Testis (tissue), 3 donors: ENCODE results near the gene RGS2. TPM values are rescaled to one million over a fixed set of nuclear protein-coding genes. Genes with fewer than 3 reads are reported as not detected.

Source experiments
- DNase-seq: peaks from one replicate; pipeline ENCODE4 v3.0.0-alpha.2; 2019
- H3K27ac ChIP-seq, 2 donors: fragments of 200-600 bp; sonication (generic); one replicate each; pipeline ENCODE4 v1.5.1; 2019
- H3K27me3 ChIP-seq: fragments of 200-600 bp; sonication (generic); one replicate; pipeline ENCODE4 v1.5.1; 2019
- H3K36me3 ChIP-seq: fragments of 200-600 bp; sonication (generic); one replicate; pipeline ENCODE4 v1.5.1; 2017; ENCODE audit warnings: low read depth; ENCODE audit errors: missing control alignments
- H3K4me1 ChIP-seq: fragments of 200-600 bp; sonication (generic); one replicate; pipeline ENCODE4 v1.5.1; 2019
- H3K4me3 ChIP-seq, 2 donors: fragments of 200-600 bp; sonication (generic); one replicate each; pipeline ENCODE4 v1.5.1; 2017 to 2019
- H3K9me3 ChIP-seq: fragments of 200-600 bp; sonication (generic); one replicate; pipeline ENCODE4 v1.5.1; 2017
- CTCF ChIP-seq, 3 experiments: fragments of 450-650 bp in 2 of 3; fragments of 200-600 bp in 1 of 3; sonication (generic) in 1 of 3; IDR thresholded peaks; one replicate each; pipeline ENCODE4 v1.5.1; 2016 to 2019; ENCODE audit warnings: antibody characterized with exemption in 3 of 3, mild to moderate bottlenecking in 2 of 3, moderate library complexity in 1 of 3
- POLR2A ChIP-seq: fragments of 450-650 bp; IDR thresholded peaks from one replicate; pipeline ENCODE4 v1.6.1; 2017; ENCODE audit warnings: antibody characterized with exemption, mild to moderate bottlenecking, moderate library complexity
- WGBS, 2 donors: methylation state at CpG; one replicate each; pipeline ENCODE4 v1.1.5; 2018; 5-methylcytosine and 5-hydroxymethylcytosine counted together
- intact Hi-C: fragments of 100-400 bp; cut with DNase I; formaldehyde crosslinking; loops from one replicate; pipeline ENCODE4 v1.15.1; 2023; ENCODE audit warnings: low total_unique reads
- polyA plus RNA-seq: library from polyadenylated mRNA; stranded (reverse); fragments of 350-450 nt; fragmentation: Illumina TruSeq; extraction: RNeasy Lipid Tissue Mini Kit (QIAGEN cat#74804); gene quantifications from one replicate; pipeline ENCODE4 v1.2.3, GENCODE V29; 2014; ENCODE audit warnings: low read depth, low replicate concordance; ENCODE audit not compliant: insufficient read depth
- total RNA-seq, 2 donors: library from RNA; depleted of rRNA; stranded (reverse); fragments of >200 nt; gene quantifications; one replicate each; pipeline ENCODE4 v1.2.3, GENCODE V29; 2016

Gene RGS2
- total and polyA plus RNA-seq, 3 donors from 2014 or later: 16.9 to 36.0 (median 17.4) TPM

GRCh38 chr1:192839162-192840066 lies 30.6 kb downstream of the RGS2 start:
- intact Hi-C loops: no loop called here
- no peak overlapping the region for H3K27ac ChIP-seq
- H3K36me3 ChIP-seq: no peaks in the 10 kb centered on the region
- TF ChIP-seq POLR2A (no peak), CTCF (IDR thresholded peaks at IDR 0.05) (no peak)
- no peak for DNase-seq
- 89 to 90% methylated on average over 9 of the region's 9 CpGs for WGBS, 2 donors
- no peaks in the 10 kb centered on the region for H3K9me3 ChIP-seq
- H3K4me1 ChIP-seq: peaks cover 2% of the 10 kb centered on the region
- no peaks in the 10 kb centered on the region for H3K27me3 ChIP-seq
- H3K4me3 ChIP-seq: no peak overlapping the region

DNA sequence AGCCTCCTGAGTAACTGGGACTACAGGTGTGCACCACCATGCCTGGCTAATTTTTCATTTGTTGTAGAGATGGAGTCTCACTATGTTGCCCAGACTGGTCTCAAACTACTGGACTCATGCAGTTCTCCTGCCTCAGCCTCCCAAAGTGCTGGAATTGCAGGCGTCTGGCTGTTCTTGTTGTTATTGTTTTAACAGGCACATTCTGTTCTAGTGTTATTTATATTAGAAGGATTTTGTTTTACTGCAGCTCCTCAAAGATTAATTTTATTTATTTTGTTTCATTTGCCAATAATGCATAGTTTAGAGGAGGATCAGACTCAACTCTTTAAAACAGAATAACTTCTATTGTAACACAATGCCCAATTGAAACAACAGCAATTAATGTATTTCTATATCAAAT lies 35.5 kb downstream of the RGS2 start:
- WGBS, 2 donors: 43 to 50% methylated on average over 1 of the region's 1 CpG
- H3K27ac ChIP-seq: no peak overlapping the region
- intact Hi-C loops: no loop called here

GRCh38 chr1:192846950-192847349 lies 38.1 kb downstream of the RGS2 start:
- Histone ChIP-seq H3K36me3 (no peaks in the 10 kb centered on the region), H3K4me3 (no peak overlapping the region), H3K4me1 (no peaks in the 10 kb centered on the region), H3K27ac (no peak overlapping the region), H3K9me3 (no peaks in the 10 kb centered on the region), H3K27me3 (no peaks in the 10 kb centered on the region)
- TF ChIP-seq POLR2A: no peak
- no peak for TF ChIP-seq CTCF (IDR thresholded peaks at IDR 0.05)
- no peak for DNase-seq
- intact Hi-C loops: no loop called here
- 49 to 59% methylated on average over 2 of the region's 2 CpGs for WGBS, 2 donors

More for the DNA sequence above, 35.5 kb downstream of the RGS2 start:
- DNase-seq: no peak
- Histone ChIP-seq H3K9me3 (no peaks in the 10 kb centered on the region), H3K27me3 (no peaks in the 10 kb centered on the region), H3K4me1 (no peaks in the 10 kb centered on the region), H3K4me3 (no peak overlapping the region), H3K36me3 (no peaks in the 10 kb centered on the region)
- TF ChIP-seq CTCF (IDR thresholded peaks at IDR 0.05): no peak

DNA sequence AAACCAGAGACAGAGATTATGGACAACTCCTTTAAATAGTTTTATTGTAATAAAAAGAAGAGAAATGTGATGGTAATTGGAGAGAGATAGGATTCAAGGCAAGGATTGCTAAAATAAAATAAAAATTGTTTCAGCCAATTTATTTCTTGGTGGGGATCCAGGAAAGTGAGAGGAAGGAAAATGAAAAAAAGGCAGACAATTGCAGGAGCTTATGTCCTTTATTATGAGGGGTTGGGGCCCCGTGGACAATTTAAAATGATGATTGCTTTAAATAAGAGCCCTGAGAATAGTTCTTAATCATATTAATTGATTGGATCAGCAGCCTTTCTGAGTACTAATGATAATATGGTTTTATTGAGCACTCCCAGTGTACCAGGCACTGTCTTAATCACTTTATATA lies 40.2 kb downstream of the RGS2 start:
- no peak for TF ChIP-seq POLR2A
- Histone ChIP-seq H3K9me3 (no peaks in the 10 kb centered on the region), H3K36me3 (no peaks in the 10 kb centered on the region), H3K4me3 (no peak overlapping the region), H3K27ac (no peak overlapping the region), H3K4me1 (no peaks in the 10 kb centered on the region), H3K27me3 (no peaks in the 10 kb centered on the region)
- intact Hi-C loops: no loop called here
- no peak for DNase-seq
- 36 to 50% methylated on average over 1 of the region's 1 CpG for WGBS, 2 donors

DNA sequence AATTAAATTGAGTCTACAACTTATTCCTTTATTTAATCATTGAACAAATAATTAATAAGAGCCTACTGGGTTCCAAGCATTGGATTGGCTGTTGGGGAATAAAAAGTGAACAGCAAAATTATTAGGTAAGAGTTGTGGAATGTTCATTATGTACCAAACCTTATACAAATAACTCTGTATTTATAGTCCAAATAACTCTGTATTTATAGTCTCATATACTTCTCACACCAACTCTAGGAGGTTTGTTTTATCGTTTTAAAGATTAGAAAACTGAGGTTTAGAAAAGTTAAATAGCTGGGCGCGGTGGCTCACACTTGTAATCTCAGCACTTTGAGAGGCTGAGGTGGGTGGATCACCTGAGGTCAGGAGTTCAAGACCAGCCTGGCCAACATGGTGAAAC lies 40.6 kb downstream of the RGS2 start:
- WGBS, 2 donors: 71 to 95% methylated on average over 3 of the region's 3 CpGs
- TF ChIP-seq POLR2A (no peak), CTCF (IDR thresholded peaks at IDR 0.05) (no peak)
- no peak overlapping the region for H3K4me3 ChIP-seq
- no peak overlapping the region for H3K27ac ChIP-seq
- DNase-seq: no peak
- H3K4me1 ChIP-seq: no peaks in the 10 kb centered on the region
- H3K36me3 ChIP-seq: no peaks in the 10 kb centered on the region
- H3K9me3 ChIP-seq: no peaks in the 10 kb centered on the region
- intact Hi-C loops: no loop called here
- no peaks in the 10 kb centered on the region for H3K27me3 ChIP-seq
